HEK293T (cell line): ENCODE measurements around the gene SART3.

Experiments used
- ARNT ChIP-seq: fragments of 450-650 bp; IDR thresholded peaks from 2 replicates; pipeline ENCODE4 v1.6.1; 2017; ENCODE audit warnings: mild to moderate bottlenecking
- BHLHE40 ChIP-seq: fragments of 450-650 bp; IDR thresholded peaks from 2 replicates; pipeline ENCODE4 v1.6.1; 2016; ENCODE audit warnings: mild to moderate bottlenecking, moderate library complexity, borderline replicate concordance
- ELF4 ChIP-seq: fragments of 450-650 bp; IDR thresholded peaks from 2 replicates; pipeline ENCODE4 v1.6.1; 2017; ENCODE audit warnings: antibody characterized with exemption
- FOXA1 ChIP-seq: fragments of 450-650 bp; IDR thresholded peaks from 2 replicates; pipeline ENCODE4 v1.6.1; 2016; ENCODE audit warnings: mild to moderate bottlenecking
- FOXK2 ChIP-seq: fragments of 450-650 bp; IDR thresholded peaks from 2 replicates; pipeline ENCODE4 v1.6.1; 2016; ENCODE audit warnings: mild to moderate bottlenecking
- FOXM1 ChIP-seq: fragments of 450-650 bp; IDR thresholded peaks from 2 replicates; pipeline ENCODE4 v1.6.1; 2017; ENCODE audit warnings: mild to moderate bottlenecking, borderline replicate concordance
- HDGF ChIP-seq: fragments of 450-650 bp; IDR thresholded peaks from 2 replicates; pipeline ENCODE4 v1.6.1; 2017; ENCODE audit warnings: antibody characterized with exemption, borderline replicate concordance
- L3MBTL2 ChIP-seq: fragments of 450-650 bp; conservative IDR thresholded peaks from 2 replicates; pipeline ENCODE4 v1.6.1; 2016; ENCODE audit warnings: mild to moderate bottlenecking
- LEF1 ChIP-seq: fragments of 450-650 bp; IDR thresholded peaks from 2 replicates; pipeline ENCODE4 v1.6.1; 2017; ENCODE audit warnings: mild to moderate bottlenecking, borderline replicate concordance
- NFRKB ChIP-seq: fragments of 450-650 bp; IDR thresholded peaks from 2 replicates; pipeline ENCODE4 v1.6.1; 2016; ENCODE audit warnings: mild to moderate bottlenecking, moderate library complexity
- SP1 ChIP-seq: fragments of 450-650 bp; IDR thresholded peaks from 2 replicates; pipeline ENCODE4 v1.6.1; 2017
- SUZ12 ChIP-seq: fragments of 450-650 bp; IDR thresholded peaks from 2 replicates; pipeline ENCODE4 v1.6.1; 2016; ENCODE audit warnings: mild to moderate bottlenecking
- TARDBP ChIP-seq: fragments of 450-650 bp; IDR thresholded peaks from 2 replicates; pipeline ENCODE4 v1.6.1; 2016
- ZNF384 ChIP-seq: fragments of 450-650 bp; IDR thresholded peaks from 2 replicates; pipeline ENCODE4 v1.6.1; 2016

- TF ChIP-seq TARDBP (no peak), ELF4 (no peak), SP1 (no peak), L3MBTL2 (no peak), LEF1 (no peak), HDGF (no peak), FOXK2 (no peak), FOXA1 (no peak), BHLHE40 (no peak), SUZ12 (no peak), ARNT (no peak), FOXM1 (no peak), ZNF384 (no peak), NFRKB (no peak)
These were observed 47.6 kb upstream of the SART3 start for GRCh38 chr12:108608616-108609015.
